GM19099 (cell line): Measurements from ENCODE around the gene VWA5A.

ENCODE experiments used
- POLR2A ChIP-seq: IDR thresholded peaks from 3 replicates; pipeline ENCODE4 v1.6.1; 2011; ENCODE audit warnings: low read depth; ENCODE audit not compliant: insufficient read length; ENCODE audit errors: extremely low read depth

VWA5A gene

DNA sequence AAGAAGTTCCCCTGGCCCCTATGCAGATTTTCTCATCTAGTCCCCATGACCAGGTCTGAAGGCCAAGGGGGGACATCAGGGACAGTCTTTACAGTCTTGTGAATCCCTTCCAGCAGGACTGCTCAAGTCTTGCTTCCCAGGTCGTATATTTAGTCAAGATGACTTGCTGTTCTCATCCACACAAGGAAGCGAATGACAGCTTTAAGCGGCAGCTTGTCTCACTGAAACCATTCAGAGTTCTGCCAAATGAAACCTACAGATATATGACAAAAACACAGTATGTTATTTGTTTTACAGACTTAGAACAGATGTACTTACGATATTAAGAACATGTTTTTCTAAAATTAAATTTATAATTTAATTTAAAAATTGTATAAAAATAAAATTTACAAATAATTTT, 5.6 kb downstream of the VWA5A start:
- no peak for TF ChIP-seq POLR2A

DNA sequence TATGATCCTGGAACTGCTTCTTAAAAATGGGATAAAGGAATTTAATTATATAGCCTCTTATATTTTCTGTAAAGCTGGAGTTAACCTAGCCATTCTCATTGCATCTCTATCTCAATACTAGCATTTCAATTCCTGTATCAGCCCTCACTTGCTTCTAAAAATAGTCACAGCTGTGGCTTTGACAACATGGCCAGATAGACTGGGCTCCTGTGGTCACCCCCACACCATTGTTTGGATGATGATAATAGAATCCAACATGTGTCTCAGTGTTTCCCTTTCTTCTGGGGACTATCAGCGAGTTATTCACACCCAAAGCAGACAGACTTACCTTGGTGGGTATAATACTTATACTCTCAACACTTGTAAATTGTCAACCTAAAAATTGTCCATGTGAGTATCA, 6.9 kb downstream of the VWA5A start:
- TF ChIP-seq POLR2A: no peak

DNA sequence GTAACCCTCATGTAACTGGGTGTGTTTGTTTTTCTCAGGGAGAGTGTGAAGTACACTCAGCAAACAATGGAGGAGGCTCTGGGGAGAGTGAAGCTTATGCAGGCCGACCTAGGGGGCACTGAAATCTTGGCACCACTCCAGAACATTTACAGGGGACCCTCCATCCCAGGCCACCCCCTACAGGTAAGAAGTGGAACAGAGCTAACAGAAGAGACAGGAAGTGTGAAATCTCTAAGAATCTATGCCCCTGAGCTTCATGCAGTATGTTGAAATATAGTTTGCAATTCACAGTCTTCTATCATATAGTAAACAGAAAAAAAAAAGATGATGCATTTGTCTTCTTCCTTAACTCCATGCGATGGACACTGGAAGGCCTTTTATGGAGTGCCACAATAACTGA, 8.4 kb downstream of the VWA5A start:
- TF ChIP-seq POLR2A: no peak

DNA sequence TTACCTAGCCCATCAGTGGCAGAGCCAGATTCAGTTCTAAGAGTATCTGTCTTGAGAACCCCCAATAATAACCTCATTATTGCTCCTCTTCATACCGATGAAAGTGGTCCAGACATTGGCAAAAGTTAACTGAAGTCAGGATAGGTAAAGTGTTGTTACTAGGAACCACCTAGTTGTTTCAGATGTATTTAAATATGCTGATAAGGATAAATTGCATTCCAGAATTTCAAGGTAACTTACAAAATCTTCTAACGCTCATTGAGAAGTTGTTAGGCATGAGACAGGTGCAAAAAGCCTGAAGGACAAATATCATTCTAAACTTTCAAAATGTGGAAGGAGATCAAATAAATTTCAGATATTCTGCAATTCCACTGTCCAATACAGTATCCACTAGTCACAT, 27.8 kb downstream of the VWA5A start:
- no peak for TF ChIP-seq POLR2A

DNA sequence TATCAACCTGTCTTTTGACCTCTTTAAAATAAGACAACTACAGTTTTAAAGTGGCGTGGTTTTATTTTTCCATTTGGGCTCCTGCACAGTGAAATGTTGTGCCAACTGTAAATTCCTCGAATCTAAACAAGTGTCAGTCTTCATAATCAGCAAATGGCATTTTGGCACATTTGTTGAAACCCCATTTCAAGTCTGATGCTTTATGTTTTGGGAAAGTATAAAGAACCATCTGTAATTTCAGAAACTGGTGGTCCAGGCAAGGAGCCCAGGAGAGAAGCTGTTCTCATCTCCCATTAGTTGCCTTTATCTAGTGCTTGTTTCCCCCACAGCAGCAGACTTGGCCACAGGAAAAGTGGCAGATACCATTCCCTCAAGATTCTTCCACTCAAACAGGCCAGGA, 32.7 kb downstream of the VWA5A start:
- TF ChIP-seq POLR2A: no peak

DNA sequence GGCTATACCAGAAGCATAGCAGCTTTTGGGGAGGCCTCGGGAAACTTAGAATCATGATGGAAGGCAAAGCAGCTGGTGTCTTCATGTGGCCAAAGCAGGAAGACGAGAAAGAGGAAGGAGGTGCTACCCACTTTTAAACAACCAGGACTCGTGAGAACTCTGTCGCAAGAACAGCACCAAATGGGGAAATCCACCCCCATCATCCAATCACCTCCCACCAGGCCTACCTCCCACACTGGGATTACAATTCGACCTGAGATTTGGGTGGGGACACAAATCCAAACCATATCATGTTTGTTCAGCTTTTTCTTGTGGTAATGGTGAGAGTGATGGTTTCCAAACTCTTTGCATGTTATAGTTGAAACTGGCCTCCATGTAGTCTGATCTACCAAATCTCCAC, 35.4 kb downstream of the VWA5A start:
- no peak for TF ChIP-seq POLR2A

DNA sequence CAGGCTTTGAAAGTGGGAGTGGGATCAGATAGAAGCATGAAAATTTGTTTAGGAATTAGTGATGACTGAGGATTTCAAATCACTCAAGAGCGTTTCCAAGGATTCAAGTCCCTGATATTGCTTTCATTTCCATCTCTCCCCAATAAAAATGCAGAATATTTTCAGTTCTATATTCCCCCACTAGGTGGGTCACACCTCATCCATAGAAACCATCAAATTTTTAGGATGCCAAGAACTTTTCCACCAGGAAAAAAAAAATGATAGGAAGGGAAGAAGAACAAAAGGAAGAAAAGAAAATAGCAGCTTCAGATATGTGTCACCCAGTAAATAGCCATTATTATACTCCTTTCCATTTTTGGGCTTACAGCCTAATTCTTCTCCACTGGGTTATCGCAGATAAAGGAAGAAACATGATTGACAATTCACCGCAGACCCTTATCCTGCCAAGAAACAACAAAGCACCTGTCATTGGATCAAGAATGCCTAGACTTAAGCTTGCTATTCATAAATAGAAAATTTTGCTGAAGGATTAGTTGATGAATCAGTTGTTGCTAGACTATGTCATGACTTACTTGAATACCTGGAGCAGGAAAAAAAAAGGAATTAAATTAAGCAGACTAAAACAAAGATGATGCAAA, 37.6 kb downstream of the VWA5A start:
- TF ChIP-seq POLR2A: no peak

DNA sequence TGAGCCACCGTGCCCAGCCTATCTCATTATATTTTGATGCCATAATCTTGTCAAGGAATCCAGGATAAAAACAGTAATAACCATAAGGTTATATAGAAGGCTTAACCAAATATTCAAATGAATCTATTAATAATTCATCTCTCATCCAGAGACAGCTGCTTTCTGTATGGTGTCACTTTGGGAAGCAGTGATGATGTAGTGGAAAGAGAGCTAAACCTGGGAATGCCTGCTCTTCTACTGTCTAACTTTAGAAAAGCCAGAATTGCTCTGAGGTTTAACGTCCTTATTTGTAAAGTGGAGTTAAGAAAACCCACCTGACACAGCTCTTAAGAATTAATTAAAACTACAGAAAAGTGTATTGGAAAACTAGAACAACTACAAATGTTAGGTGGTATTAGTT, 38.6 kb downstream of the VWA5A start:
- TF ChIP-seq POLR2A: no peak

DNA sequence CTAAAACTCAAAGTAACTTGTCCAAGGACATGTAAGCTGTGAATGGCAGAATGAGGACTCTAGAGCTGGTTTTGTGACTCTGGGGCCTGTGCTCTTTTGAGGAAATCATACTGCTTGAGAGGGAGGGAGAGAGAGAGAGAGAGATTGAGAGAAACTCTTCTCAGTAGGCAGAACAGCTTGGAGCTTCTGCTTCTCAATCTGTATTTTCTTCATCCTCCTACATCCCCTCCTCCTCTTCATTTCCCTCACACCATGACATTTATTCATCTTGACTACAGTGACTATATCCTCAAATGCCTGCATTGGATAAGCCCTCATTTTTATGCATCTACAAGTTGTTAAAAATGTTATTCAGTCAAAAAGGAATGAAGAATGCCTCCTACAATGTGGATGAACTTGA, 44.2 kb downstream of the VWA5A start:
- no peak for TF ChIP-seq POLR2A

DNA sequence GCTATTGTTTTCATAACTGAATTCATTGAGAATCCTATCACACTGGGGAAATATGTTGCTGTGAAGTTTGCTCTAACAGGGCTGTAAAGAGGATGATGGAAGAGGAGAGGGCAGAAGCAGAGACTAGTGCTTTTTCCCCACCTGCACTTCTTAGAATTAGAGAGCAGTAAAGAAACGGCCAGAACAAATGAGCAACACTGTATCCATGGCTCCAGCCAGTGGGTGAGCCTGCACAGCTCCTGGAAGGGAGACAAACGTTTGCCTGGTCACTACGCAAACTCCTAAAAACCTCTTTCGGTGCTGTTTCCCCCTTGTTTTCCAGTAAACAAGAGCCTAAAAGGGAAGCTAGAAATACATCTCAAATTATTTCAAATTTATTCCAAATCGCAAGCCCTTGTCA, 45.7 kb downstream of the VWA5A start:
- TF ChIP-seq POLR2A: no peak

DNA sequence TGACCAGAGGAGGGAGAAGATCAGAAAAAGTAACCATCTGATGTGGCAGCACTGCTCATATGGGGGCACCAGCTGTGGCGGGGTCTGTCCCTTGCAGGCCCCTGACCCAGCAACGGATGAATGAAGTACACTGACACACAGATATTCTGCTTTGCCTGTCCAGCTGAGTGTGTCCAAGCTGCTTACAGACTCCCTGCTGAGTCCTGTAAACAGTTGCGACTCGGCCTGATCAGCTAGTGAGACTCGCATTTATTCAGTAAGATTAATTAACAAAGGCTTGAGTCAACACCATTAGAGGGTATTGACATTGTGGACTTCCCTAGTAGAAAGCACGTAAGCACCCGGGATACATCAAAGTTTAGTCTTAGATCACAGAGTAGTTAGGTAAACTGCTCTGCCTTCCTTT, 52.6 kb downstream of the VWA5A start:
- TF ChIP-seq POLR2A: no peak

DNA sequence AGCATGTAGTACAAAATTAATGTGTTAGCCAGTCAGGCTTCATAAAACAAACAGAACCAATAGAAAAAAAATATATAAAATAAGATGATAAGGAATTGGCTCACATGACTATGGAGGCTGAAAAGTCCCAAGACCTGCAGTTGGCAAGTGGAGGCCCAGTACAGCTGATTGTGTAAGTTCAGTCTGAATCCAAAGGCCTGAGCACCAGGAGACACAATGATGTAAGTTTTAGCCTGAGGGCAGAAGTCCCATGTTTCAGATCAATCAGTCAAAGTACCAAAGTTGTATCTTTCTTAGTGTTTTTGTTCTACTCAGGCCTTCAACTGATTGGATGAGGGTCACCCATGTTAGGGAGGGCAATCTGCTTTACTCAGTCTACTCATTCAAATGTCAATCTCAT, 53.5 kb downstream of the VWA5A start:
- no peak for TF ChIP-seq POLR2A

DNA sequence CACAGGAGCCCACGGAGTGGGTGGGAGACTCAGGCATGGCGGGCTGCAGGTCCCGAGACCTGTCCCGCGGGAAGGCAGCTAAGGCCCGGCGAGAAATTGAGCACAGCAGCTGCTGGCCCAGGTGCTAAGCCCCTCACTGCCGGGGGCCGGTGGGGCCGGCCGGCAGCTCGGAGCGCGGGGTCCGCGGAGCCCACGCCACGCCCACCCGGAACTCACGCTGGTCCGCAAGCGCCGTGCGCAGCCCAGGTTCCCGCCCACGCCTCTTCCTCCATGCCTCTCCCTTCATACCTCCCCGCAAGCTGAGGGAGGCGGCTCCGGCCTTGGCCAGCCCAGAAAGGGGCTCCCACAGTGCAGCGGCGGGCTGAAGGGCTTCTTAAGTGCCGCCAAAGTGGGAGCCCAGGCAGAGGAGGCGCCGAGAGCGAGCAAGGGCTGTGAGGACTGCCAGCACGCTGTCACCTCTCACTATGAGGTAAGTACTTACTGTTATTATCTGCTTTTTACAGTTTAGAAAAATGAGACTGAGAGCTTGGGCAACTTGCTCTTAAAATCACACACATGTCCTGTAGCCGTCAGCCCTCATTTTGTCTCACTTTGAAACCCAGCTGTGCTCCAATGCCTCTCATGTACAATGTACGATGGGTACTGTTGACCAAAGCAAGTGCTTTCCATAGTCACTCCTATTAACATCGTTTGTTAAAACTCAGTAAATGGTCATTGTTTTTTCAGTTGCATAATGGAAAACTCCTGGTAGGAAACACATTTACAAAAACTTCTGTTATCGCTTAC, 55.7 kb downstream of the VWA5A start:
- TF ChIP-seq POLR2A: no peak

DNA sequence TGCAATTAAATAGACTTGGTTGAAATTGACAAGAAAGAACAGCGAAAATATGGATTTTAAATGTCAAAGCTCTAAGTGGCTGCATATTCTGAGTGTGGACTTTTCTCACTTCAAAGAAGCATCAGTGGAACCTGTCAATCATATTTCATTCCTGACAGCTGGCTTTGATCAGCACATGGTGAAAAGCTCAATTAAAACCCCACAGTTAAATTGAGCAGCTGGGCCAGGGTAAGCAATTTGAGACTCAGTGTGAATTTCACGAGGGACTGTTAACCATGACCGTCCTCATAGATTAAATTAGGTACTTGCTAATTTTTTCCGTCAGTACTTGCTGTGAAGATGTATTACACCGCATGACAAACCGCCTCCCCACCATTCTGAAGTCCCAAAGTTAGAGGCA, 56.9 kb downstream of the VWA5A start:
- TF ChIP-seq POLR2A: no peak

DNA sequence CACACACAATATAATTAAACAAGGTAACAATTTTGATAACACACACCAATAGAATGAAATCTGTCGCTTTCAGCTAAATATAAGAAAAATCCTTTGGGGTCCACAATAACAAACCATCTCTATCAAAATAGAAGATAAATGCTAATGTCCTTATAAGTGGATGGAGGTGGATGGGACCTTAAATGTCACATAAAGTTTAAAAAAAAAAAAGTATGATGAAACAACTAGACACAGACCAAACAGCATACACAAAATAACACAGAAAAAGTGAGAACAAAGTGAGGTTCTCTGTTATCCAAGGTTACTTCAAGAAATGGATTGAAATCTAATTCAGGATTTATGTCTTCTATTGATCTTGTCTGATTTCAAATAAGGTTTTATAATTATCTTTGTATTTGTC, 57.3 kb downstream of the VWA5A start:
- no peak for TF ChIP-seq POLR2A

DNA sequence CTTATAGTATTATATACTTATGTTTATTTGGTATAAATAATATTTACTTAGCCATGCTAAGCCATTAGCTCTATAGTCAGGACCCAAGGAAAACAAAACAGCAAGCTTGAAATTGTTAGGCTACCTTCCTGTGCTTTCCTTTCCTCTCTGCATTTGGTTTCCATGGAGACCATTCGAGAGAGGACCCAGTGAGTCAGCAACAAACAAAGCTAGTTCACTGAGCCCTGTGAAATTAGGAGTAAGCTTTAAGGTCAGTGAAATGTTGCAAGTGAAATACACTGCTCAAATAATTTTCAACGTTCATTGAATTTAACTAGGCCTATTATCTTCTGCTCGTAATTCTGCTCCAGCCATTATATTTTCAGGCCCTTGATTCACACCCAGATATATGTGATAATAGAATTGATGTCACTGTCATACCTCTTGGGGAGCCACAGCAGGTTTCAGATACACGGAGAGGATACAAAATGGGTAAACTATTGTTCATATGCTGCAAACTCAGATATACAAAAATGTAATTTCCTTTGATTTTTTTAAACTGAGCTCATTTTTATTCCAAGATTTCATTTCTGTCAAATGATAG, 58.8 kb downstream of the VWA5A start:
- TF ChIP-seq POLR2A: no peak
